CD4-positive, CD25-positive, alpha-beta regulatory T cell (primary cell): ENCODE measurements around the gene TSPEAR. TPM values are rescaled to one million over a fixed set of nuclear protein-coding genes. Genes with fewer than 3 reads are reported as not detected.
A peak's percentile ranks its signal among the peaks of the same experiment; 100 is the strongest.
"Not testable (repeated sequence)": the region's sequence is repeated elsewhere in the genome, so short reads cannot be mapped to it uniquely, and the experiment has no call there.

Experiments
- ATAC-seq, 2 donors: fragments of 150-1000 bp; cut with Tn5 transposase; one replicate each; pipeline ENCODE4 v1.10.0; 2021; ENCODE audit warnings: low read depth in 2 of 2, moderate number of reproducible peaks in 2 of 2, moderate library complexity in 1 of 2
- DNase-seq, 3 donors: peaks; one replicate each; pipeline versions ENCODE4 v3.0.0 to v3.0.0-alpha.2; 2012 to 2022; ENCODE audit warnings: mixed read lengths in 1 of 3
- H3K27ac ChIP-seq: one replicate; pipeline ENCODE4 v1.7.0; 2013; ENCODE audit warnings: mild to moderate bottlenecking, low read length; ENCODE audit not compliant: insufficient read depth, poor library complexity, severe bottlenecking
- H3K27me3 ChIP-seq: one replicate; pipeline ENCODE4 v1.7.0; 2013; ENCODE audit warnings: low read length; ENCODE audit not compliant: control insufficient read depth, insufficient read depth
- H3K36me3 ChIP-seq: one replicate; pipeline ENCODE4 v1.7.0; 2013; ENCODE audit warnings: mild to moderate bottlenecking, low read length, moderate library complexity; ENCODE audit not compliant: control insufficient read depth, insufficient read depth
- H3K4me1 ChIP-seq: 2 replicates; pipeline ENCODE4 v1.7.0; 2013; ENCODE audit warnings: mild to moderate bottlenecking, low read length; ENCODE audit not compliant: insufficient read depth, control insufficient read depth, poor library complexity, severe bottlenecking
- H3K4me3 ChIP-seq: one replicate; pipeline ENCODE4 v1.7.0; 2013; ENCODE audit warnings: low read depth, mild to moderate bottlenecking, low read length, moderate library complexity
- H3K9me3 ChIP-seq, 2 experiments: 1 replicate in 1 of 2; 2 replicates in 1 of 2; pipeline ENCODE4 v1.7.0; 2013; ENCODE audit warnings: low read length in 2 of 2, mild to moderate bottlenecking in 1 of 2, moderate library complexity in 1 of 2; ENCODE audit not compliant: control insufficient read depth in 2 of 2
- H3K27ac Mint-ChIP-seq, 3 donors: one replicate each; pipeline ENCODE4 v1.8.0; 2020 to 2022; ENCODE audit warnings: mild to moderate bottlenecking in 3 of 3, mixed read lengths in 3 of 3, moderate library complexity in 2 of 3
- H3K27me3 Mint-ChIP-seq: one replicate; pipeline ENCODE4 v1.8.0; 2022; ENCODE audit warnings: mild to moderate bottlenecking, mixed read lengths
- H3K36me3 Mint-ChIP-seq: one replicate; pipeline ENCODE4 v1.8.0; 2020; ENCODE audit warnings: mixed read lengths
- H3K4me1 Mint-ChIP-seq, 4 donors: one replicate each; pipeline ENCODE4 v1.8.0; 2020 to 2022; ENCODE audit warnings: mixed read lengths in 4 of 4, mild to moderate bottlenecking in 1 of 4
- H3K4me3 Mint-ChIP-seq, 4 donors: one replicate each; pipeline ENCODE4 v1.8.0; 2020 to 2022; ENCODE audit warnings: mild to moderate bottlenecking in 4 of 4, mixed read lengths in 4 of 4, moderate library complexity in 3 of 4
- H3K9me3 Mint-ChIP-seq, 7 donors: one replicate each; pipeline ENCODE4 v1.8.0; 2020 to 2022; ENCODE audit warnings: mixed read lengths in 7 of 7, mild to moderate bottlenecking in 3 of 7, moderate library complexity in 2 of 7
- polyA plus RNA-seq, 4 donors: library from polyadenylated mRNA; unstranded; fragments of 300-500 nt; fragmentation: Illumina TruSeq; gene quantifications; one replicate each; pipeline ENCODE4 v1.2.3, GENCODE V29; 2021
- total RNA-seq: library from RNA; stranded (reverse); gene quantifications from one replicate; pipeline ENCODE4 v1.2.3, GENCODE V29; 2022

Gene TSPEAR
- total and polyA plus RNA-seq, 5 donors from 2014 or later: 0.05 TPM; not detected in 4

DNA sequence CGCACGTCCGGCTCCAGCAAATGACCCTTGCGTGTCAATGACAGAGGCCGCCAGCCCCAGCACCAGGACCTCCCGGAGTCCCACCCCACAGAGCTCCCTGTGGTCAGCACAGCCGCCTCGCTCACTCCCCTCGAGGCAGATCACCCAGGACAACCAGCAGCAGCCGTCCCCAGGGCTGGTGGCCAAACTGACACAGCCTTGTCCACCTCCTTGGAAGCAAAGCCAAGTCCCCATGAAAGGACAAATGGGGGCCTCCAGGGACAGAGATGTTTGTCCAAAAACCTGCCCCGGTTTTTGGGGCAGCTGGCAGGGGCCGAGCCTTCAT, 72.1 kb downstream of the TSPEAR start:
- Histone ChIP-seq H3K36me3 (no peaks in the 10 kb centered on the region), H3K9me3 (peaks cover 8 to 17% of the 10 kb centered on the region in 2 experiments), H3K27ac (no peak overlapping the region), H3K4me3 (no peak overlapping the region), H3K4me1 (no peaks in the 10 kb centered on the region), H3K27me3 (peaks cover 6% of the 10 kb centered on the region)
- no peaks in the 10 kb centered on the region for H3K36me3 Mint-ChIP-seq
- no peak overlapping the region for H3K27ac Mint-ChIP-seq
- H3K9me3 Mint-ChIP-seq: peaks cover 0 to 29% (median 15%) of the 10 kb centered on the region in 7 donors
- H3K4me3 Mint-ChIP-seq: no peak overlapping the region
- ATAC-seq: no peak
- DNase-seq: no peak
- H3K4me1 Mint-ChIP-seq: no peaks in the 10 kb centered on the region
- peaks cover 5% of the 10 kb centered on the region for H3K27me3 Mint-ChIP-seq

DNA sequence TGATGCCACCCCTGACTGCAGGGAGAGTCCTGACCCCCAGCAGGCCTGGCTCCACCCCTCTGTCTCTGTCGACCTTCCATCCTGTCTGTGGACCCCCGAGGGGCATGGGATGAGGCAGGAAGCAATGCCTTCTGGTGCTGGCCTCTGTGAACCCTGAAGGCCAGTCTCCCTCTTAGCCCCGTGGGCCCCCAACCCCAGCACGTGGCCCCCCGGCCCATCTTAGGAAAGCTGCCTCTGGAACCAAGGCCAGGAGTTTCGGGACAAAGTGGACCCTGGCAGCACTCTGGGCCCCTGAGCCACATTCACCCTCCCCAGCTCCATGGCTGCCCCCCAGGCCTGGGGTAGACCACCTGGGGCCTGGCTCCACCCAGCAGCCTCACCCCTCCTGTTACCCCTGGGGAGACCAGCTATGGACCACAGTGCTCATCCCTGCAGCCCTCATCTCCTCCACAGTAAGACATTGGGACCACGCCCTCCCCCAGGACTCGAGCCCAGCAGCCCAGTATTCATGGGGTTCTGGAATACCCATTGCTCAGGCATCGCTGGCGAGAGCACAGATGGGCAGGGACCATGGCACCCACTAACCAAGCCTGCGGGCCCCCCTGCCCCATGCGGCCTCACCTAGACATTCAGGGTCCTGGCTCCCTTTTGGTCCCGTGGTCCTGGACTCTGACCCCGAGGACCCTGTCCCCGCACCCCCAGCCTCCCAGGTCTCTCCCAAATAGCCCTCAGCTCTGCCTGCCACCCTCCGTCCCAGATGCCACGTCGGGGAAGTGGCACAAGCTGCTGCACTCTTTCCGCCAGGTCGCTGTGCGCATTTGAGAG, 72.7 kb downstream of the TSPEAR start:
- H3K4me3 Mint-ChIP-seq, H3K36me3 ChIP-seq, H3K27ac Mint-ChIP-seq, H3K27ac ChIP-seq, H3K4me1 ChIP-seq, DNase-seq, H3K27me3 ChIP-seq, H3K4me1 Mint-ChIP-seq, H3K36me3 Mint-ChIP-seq, ATAC-seq, H3K4me3 ChIP-seq: not testable (repeated sequence)
- Mint-ChIP-seq H3K27me3 (peaks cover 10% of the 10 kb centered on the region), H3K9me3 (peaks cover under 1 to 24% (median 14%) of the 10 kb centered on the region in 7 donors)
- H3K9me3 ChIP-seq: peaks cover 2 to 11% of the 10 kb centered on the region in 2 experiments

DNA sequence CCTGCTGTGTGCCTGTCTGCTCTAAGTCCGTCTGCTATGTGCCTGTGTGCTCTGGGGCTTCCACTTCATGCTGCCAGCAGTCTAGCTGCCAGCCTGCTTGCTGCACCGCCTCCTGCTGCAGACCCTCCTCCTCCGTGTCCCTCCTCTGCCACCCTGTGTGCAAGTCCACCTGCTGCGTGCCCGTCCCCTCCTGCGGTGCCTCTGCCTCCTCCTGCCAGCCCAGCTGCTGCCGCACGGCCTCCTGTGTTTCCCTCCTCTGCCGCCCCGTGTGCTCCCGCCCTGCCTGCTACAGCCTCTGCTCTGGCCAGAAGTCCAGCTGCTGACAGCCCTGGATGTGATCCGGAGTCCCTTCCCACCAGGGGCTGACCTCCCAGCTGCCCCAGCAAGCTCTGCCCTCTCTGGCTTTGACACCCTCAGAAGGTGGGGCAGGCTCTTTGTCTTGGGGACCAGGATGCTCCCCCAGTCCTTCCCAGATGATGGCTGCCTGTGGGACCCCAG, 73.5 kb downstream of the TSPEAR start:
- H3K4me1 ChIP-seq, DNase-seq, H3K4me3 Mint-ChIP-seq, H3K27ac ChIP-seq, H3K36me3 ChIP-seq, H3K4me3 ChIP-seq, H3K27me3 ChIP-seq, H3K4me1 Mint-ChIP-seq, ATAC-seq, H3K9me3 ChIP-seq, H3K36me3 Mint-ChIP-seq: not testable (repeated sequence)
- Mint-ChIP-seq H3K27me3 (peaks cover 17% of the 10 kb centered on the region), H3K9me3 (peaks cover 4 to 27% (median 12%) of the 10 kb centered on the region in 7 donors), H3K27ac (peak overlapping the region in 1 of 3 donors; percentile 38)

DNA sequence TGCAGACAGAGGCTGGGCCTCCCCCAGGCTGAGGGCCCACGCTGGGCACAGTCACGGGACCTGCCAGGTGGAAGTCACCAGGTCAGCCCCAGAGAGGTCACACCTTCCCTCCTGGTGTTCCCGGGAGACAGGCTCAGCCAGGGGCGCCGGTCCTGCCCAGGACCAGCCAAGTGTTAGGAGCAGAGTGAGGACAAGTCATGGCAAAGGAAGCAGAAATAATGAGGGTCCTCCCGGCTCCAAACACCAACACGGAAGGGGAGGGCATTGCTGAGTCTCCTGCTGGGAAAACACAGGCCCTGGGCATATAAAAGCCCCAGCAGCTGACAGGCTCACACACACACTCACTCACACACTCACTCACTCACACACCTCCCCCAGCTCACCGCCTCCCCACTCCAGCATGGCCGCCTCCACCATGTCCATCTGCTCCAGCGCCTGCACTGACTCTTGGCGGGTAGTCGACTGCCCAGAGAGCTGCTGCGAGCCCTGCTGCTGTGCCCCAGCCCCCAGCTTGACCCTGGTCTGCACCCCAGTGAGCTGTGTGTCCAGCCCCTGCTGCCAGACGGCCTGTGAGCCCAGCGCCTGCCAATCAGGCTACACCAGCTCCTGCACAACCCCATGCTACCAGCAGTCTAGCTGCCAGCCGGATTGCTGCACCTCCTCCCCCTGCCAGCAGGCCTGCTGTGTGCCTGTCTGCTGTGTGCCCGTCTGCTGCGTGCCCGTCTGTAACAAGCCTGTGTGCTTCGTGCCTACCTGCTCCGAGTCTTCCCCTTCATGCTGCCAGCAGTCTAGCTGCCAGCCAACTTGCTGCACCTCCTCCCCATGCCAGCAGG, 74.1 kb downstream of the TSPEAR start, which contains the start of gene KRTAP10-10:
Gene KRTAP10-10 (plus strand): TSS at position 339 of the 833 bp plus-strand sequence. CDS start 62 bp downstream, at position 401.
- Mint-ChIP-seq H3K27me3 (peaks cover 17% of the 10 kb centered on the region), H3K4me1 (no peaks in the 10 kb centered on the region), H3K27ac (peak within 1 kb of the TSS in 2 of 3 donors; percentile 38 to 76), H3K9me3 (peaks cover 4 to 29% (median 13%) of the 10 kb centered on the region in 7 donors), H3K4me3 (no peak within 1 kb of the TSS), H3K36me3 (no peaks in the 10 kb centered on the region)
- Histone ChIP-seq H3K4me3 (no peak within 1 kb of the TSS), H3K27ac (no peak within 1 kb of the TSS), H3K9me3 (peaks cover 11% of the 10 kb centered on the region in 2 experiments), H3K36me3 (no peaks in the 10 kb centered on the region), H3K4me1 (no peaks in the 10 kb centered on the region), H3K27me3 (peaks cover 6% of the 10 kb centered on the region)
- DNase-seq (no peak), ATAC-seq (no peak)

DNA sequence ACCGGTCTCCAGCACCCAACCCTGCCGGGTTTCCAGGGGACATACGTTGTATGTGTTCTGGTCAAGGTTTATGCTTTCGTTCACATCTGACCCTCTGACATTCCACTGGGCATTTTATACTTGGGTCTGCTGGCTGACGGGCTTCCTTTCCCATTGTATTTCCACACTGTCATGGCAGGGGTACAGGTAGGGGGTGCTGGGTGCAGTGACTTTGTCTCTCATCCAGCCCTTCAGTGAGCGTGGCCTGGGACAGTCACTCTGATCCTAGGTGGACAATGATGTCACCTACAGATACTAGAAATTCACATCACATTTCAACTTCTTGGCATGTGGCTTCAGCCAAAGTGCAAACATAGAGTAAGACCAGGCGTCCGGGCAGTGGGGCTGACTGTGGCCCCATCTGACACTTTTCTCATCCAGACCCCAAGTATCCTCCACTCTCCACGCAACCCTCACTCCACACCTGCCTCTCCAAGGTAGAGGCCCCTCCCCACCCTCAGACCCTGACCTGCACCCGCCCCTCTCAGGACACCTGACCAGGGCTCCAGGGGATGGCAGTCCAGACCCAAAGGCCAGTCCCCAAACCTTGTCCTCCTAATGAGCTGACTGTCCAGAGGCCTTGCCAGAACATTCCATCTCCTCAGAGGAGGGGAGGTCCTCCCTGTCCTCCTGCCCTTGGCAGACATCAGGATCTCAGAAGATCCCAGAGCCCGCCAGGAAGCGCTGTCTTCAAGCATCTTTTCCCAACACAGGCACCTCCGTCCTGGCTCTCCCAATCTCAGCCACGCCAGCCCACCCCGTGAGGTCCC, 75.0 kb downstream of the TSPEAR start:
- Histone ChIP-seq H3K36me3 (no peaks in the 10 kb centered on the region), H3K4me1 (no peaks in the 10 kb centered on the region), H3K9me3 (peaks cover 18 to 19% of the 10 kb centered on the region in 2 experiments), H3K27me3 (peaks cover 5% of the 10 kb centered on the region), H3K27ac (no peak overlapping the region), H3K4me3 (no peak overlapping the region)
- no peaks in the 10 kb centered on the region for H3K4me1 Mint-ChIP-seq
- no peak for ATAC-seq
- H3K27me3 Mint-ChIP-seq: peaks cover 17% of the 10 kb centered on the region
- no peak for DNase-seq
- H3K27ac Mint-ChIP-seq: peak overlapping the region in 1 of 3 donors; percentile 76
- H3K4me3 Mint-ChIP-seq: no peak overlapping the region
- H3K9me3 Mint-ChIP-seq: peaks cover 4 to 33% (median 16%) of the 10 kb centered on the region in 7 donors
- no peaks in the 10 kb centered on the region for H3K36me3 Mint-ChIP-seq

DNA sequence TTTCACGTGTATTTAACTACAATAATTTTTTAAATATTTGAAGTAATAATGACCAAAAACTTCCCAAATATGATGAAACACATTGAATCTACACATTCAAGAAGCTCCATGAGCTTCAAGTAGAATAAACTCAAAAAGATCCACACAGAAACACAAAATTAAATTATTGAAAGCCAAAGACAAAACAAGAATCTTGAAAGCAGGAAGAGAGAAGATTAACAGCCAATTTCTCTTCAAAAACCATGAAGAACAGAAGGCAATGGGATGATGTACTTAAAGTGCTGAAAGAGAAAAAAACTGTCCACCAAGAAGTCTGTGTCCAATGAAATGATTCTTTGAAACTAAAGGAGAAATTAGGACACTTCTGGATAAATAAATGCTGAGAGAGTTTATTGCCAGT, 79.3 kb downstream of the TSPEAR start:
- Mint-ChIP-seq H3K36me3 (no peaks in the 10 kb centered on the region), H3K27ac (peak overlapping the region in 1 of 3 donors; percentile 52), H3K9me3 (peaks cover 0 to 39% (median 25%) of the 10 kb centered on the region in 7 donors), H3K27me3 (peaks cover 22% of the 10 kb centered on the region), H3K4me1 (peaks cover 5 to 26% (median 9%) of the 10 kb centered on the region in 4 donors), H3K4me3 (no peak overlapping the region)
- Histone ChIP-seq H3K36me3 (no peaks in the 10 kb centered on the region), H3K9me3 (peaks cover 18 to 37% of the 10 kb centered on the region in 2 experiments), H3K27me3 (peaks cover 2% of the 10 kb centered on the region), H3K4me3 (no peak overlapping the region), H3K4me1 (peaks cover 17% of the 10 kb centered on the region), H3K27ac (no peak overlapping the region)
- no peak for ATAC-seq
- no peak for DNase-seq

DNA sequence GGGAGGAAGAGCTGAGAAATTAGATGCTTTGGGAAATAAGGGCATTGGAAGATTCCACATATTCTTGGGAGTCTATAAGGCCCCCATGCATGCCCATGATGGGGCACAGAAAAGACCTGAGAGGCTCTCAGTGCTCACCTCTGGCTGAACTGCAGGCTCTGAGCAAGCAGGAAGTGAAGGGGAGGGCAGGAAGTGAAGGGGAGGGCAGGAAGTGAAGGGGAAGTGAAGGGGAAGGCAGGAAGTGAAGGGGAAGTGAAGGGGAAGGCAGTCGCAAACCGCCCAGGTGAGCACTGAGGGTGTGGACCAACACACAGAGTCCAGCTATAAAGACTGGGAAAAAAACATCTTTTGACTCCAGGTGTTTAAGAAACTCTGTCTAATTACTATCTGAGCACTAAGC, 80.9 kb downstream of the TSPEAR start:
- peak in 1 of 2 donors; percentile 53 for ATAC-seq
- Mint-ChIP-seq H3K4me1 (peaks cover 5 to 29% (median 9%) of the 10 kb centered on the region in 4 donors), H3K27ac (peak overlapping the region in 2 of 3 donors; percentile 76 to 88)

More for the DNA sequence above, 80.9 kb downstream of the TSPEAR start:
- H3K9me3 Mint-ChIP-seq: peaks cover 0 to 36% (median 25%) of the 10 kb centered on the region in 7 donors
- Histone ChIP-seq H3K4me3 (no peak overlapping the region), H3K4me1 (peaks cover 17% of the 10 kb centered on the region), H3K27ac (peak overlapping the region; percentile 2), H3K27me3 (peaks cover 2% of the 10 kb centered on the region), H3K36me3 (no peaks in the 10 kb centered on the region), H3K9me3 (peaks cover 18 to 37% of the 10 kb centered on the region in 2 experiments)
- peak overlapping the region in 3 of 4 donors; percentile 41 to 66 (median 47) for H3K4me3 Mint-ChIP-seq
- H3K36me3 Mint-ChIP-seq: no peaks in the 10 kb centered on the region
- peak in 2 of 3 donors; percentile 11 to 24 for DNase-seq
- peaks cover 22% of the 10 kb centered on the region for H3K27me3 Mint-ChIP-seq
